SK-N-SH (cell line): Measurements from ENCODE around the gene DDX31. TPM values are rescaled to one million over a fixed set of nuclear protein-coding genes. Genes with fewer than 3 reads are reported as not detected.

Experiments used
- CTCF ChIA-PET: fragments of 300-600, 350-600 bp; formaldehyde crosslinking; extraction: SDS; loops from one replicate; lab custom pipeline; 2021; lab: Yijun Ruan, JAX
- POLR2A ChIA-PET: fragments of 350-600 bp; sonication (Branson Sonifier 250); formaldehyde crosslinking; extraction: SDS; loops from one replicate; lab custom pipeline; 2020; ENCODE audit warnings: antibody characterized with exemption, inconsistent platforms; lab: Yijun Ruan, JAX
- DNase-seq: peaks from one replicate; pipeline ENCODE4 v3.0.0; 2012
- H2AFZ ChIP-seq: fragments of 200-600 bp; sonication (generic); 2 replicates; pipeline ENCODE4 v1.8.1; 2016; ENCODE audit warnings: antibody characterized with exemption, mild to moderate bottlenecking, low read depth
- H3F3A ChIP-seq: fragments of 200-600 bp; sonication (generic); replicated peaks from 2 replicates; pipeline ENCODE3; 2016; ENCODE audit warnings: antibody characterized with exemption, mild to moderate bottlenecking; ENCODE audit not compliant: insufficient read depth
- H3K27ac ChIP-seq, 2 experiments: fragments of 200-500 bp in 1 of 2; fragments of 200-600 bp in 1 of 2; sonication (Bioruptor generic) in 1 of 2; sonication (generic), shearing (Covaris generic) in 1 of 2; 2 replicates each; pipeline versions ENCODE4 v1.5.1 to v1.6.1; 2014 to 2016; ENCODE audit warnings: low read depth in 2 of 2, inconsistent platforms in 1 of 2, low read length in 1 of 2, mild to moderate bottlenecking in 1 of 2, mixed read lengths in 1 of 2
- H3K27me3 ChIP-seq: fragments of 200-600 bp; sonication (generic), shearing (Covaris generic); 2 replicates; pipeline ENCODE4 v1.6.1; 2016; ENCODE audit warnings: mixed run types; ENCODE audit not compliant: insufficient read depth
- H3K36me3 ChIP-seq, 2 experiments: fragments of 200-500 bp in 1 of 2; fragments of 200-600 bp in 1 of 2; sonication (Bioruptor generic) in 1 of 2; sonication (generic) in 1 of 2; replicated peaks in 1 of 2; 2 replicates each; pipeline versions ENCODE3 to v1.5.1; 2014 to 2016; ENCODE audit warnings: low read length in 1 of 2, mild to moderate bottlenecking in 1 of 2; ENCODE audit not compliant: insufficient read depth in 2 of 2, control insufficient read depth in 1 of 2
- H3K4me1 ChIP-seq, 2 experiments: fragments of 200-500 bp in 1 of 2; fragments of 200-600 bp in 1 of 2; sonication (Bioruptor generic) in 1 of 2; sonication (generic), shearing (Covaris generic) in 1 of 2; 2 replicates each; pipeline versions ENCODE4 v1.5.1 to v1.6.1; 2014 to 2016; ENCODE audit warnings: low read depth in 1 of 2, low read length in 1 of 2, mixed run types in 1 of 2; ENCODE audit not compliant: insufficient read depth in 2 of 2, control insufficient read depth in 1 of 2
- H3K4me2 ChIP-seq: fragments of 200-600 bp; sonication (generic), shearing (Covaris generic); 2 replicates; pipeline ENCODE4 v1.6.1; 2017; ENCODE audit warnings: mixed run types
- H3K4me3 ChIP-seq, 2 experiments: fragments of 200-500 bp in 1 of 2; fragments of 200-600 bp in 1 of 2; sonication (Bioruptor generic) in 1 of 2; sonication (generic), shearing (Covaris generic) in 1 of 2; 2 replicates each; pipeline versions ENCODE4 v1.5.1 to v1.8.1; 2014 to 2016; ENCODE audit warnings: low read depth in 2 of 2, inconsistent platforms in 1 of 2, low read length in 1 of 2, mild to moderate bottlenecking in 1 of 2, mixed read lengths in 1 of 2, moderate library complexity in 1 of 2
- H3K79me2 ChIP-seq: fragments of 200-600 bp; sonication (generic); 2 replicates; pipeline ENCODE4 v1.8.1; 2017; ENCODE audit warnings: mild to moderate bottlenecking; ENCODE audit not compliant: insufficient read depth
- H3K9ac ChIP-seq: fragments of 200-600 bp; sonication (generic); 2 replicates; pipeline ENCODE4 v1.6.1; 2017; ENCODE audit warnings: mixed run types
- H3K9me2 ChIP-seq: fragments of 200-600 bp; sonication (generic); 2 replicates; pipeline ENCODE4 v1.6.1; 2017; ENCODE audit warnings: mixed run types
- H3K9me3 ChIP-seq: fragments of 200-600 bp; sonication (generic); 2 replicates; pipeline ENCODE4 v1.6.1; 2017; ENCODE audit warnings: mixed run types, mild to moderate bottlenecking, moderate library complexity
- H4K20me1 ChIP-seq: fragments of 200-600 bp; sonication (generic); 2 replicates; pipeline ENCODE4 v1.6.1; 2017; ENCODE audit warnings: mild to moderate bottlenecking, mixed run types; ENCODE audit not compliant: insufficient read depth
- CTCF ChIP-seq: fragments of 200-600 bp; sonication (generic); IDR thresholded peaks from 2 replicates; pipeline ENCODE4 v1.6.1; 2017; ENCODE audit warnings: antibody characterized with exemption, mild to moderate bottlenecking, moderate library complexity
- ELF1 ChIP-seq: IDR thresholded peaks from 2 replicates; pipeline ENCODE4 v1.4.0; 2012
- EZH2phosphoT487 ChIP-seq: fragments of 200-600 bp; sonication (generic); IDR thresholded peaks from 2 replicates; pipeline ENCODE4 v1.6.1; 2017; ENCODE audit warnings: low read depth, mixed run types, mild to moderate bottlenecking, antibody characterized with exemption, moderate library complexity, borderline replicate concordance
- FOXJ3 ChIP-seq: sonication (generic); formaldehyde crosslinking; IDR thresholded peaks from 2 replicates; pipeline ENCODE4 v1.5.1; 2020; ENCODE audit warnings: mild to moderate bottlenecking, missing genetic modification reagents
- FOXM1 ChIP-seq: IDR thresholded peaks from 2 replicates; pipeline ENCODE4 v1.4.0; 2012; ENCODE audit warnings: low read depth, mild to moderate bottlenecking
- GABPA ChIP-seq: IDR thresholded peaks from 2 replicates; pipeline ENCODE4 v1.4.0; 2012; ENCODE audit warnings: low read depth, mild to moderate bottlenecking
- JUND ChIP-seq: IDR thresholded peaks from 2 replicates; pipeline ENCODE4 v1.4.0; 2012
- MAX ChIP-seq: IDR thresholded peaks from 2 replicates; pipeline ENCODE4 v1.4.0; 2012; ENCODE audit warnings: low read depth
- MEF2A ChIP-seq: IDR thresholded peaks from 2 replicates; pipeline ENCODE4 v1.4.0; 2012; ENCODE audit warnings: low read depth, borderline replicate concordance
- NRF1 ChIP-seq: IDR thresholded peaks from 2 replicates; pipeline ENCODE4 v1.6.1; 2012; ENCODE audit warnings: low read depth, mild to moderate bottlenecking, low read length
- POLR2AphosphoS5 ChIP-seq: IDR thresholded peaks from 2 replicates; pipeline ENCODE4 v1.6.1; 2012; ENCODE audit warnings: low read depth, low read length
- RAD21 ChIP-seq: IDR thresholded peaks from 2 replicates; pipeline ENCODE4 v1.6.1; 2012; ENCODE audit warnings: mild to moderate bottlenecking, low read length
- REST ChIP-seq: IDR thresholded peaks from 2 replicates; pipeline ENCODE4 v1.6.1; 2012; ENCODE audit warnings: mild to moderate bottlenecking, low read depth, low read length, moderate library complexity
- RFX5 ChIP-seq: IDR thresholded peaks from 2 replicates; pipeline ENCODE4 v1.6.1; 2012; ENCODE audit warnings: mild to moderate bottlenecking, improper control_type of control experiment, low read length
- SMC3 ChIP-seq: IDR thresholded peaks from 2 replicates; pipeline ENCODE4 v1.6.1; 2012; ENCODE audit warnings: low read depth, low read length, improper control_type of control experiment
- TAF1 ChIP-seq: IDR thresholded peaks from 2 replicates; pipeline ENCODE4 v1.6.1; 2012; ENCODE audit warnings: low read depth, mild to moderate bottlenecking, low read length, moderate library complexity, borderline replicate concordance
- TCF12 ChIP-seq: IDR thresholded peaks from 2 replicates; pipeline ENCODE4 v1.4.0; 2012
- TEAD4 ChIP-seq: IDR thresholded peaks from 2 replicates; pipeline ENCODE4 v1.4.0; 2012; ENCODE audit warnings: mild to moderate bottlenecking, borderline replicate concordance; ENCODE audit not compliant: insufficient read depth
- USF2 ChIP-seq: fragments of 150-350 bp; IDR thresholded peaks from 2 replicates; pipeline ENCODE4 v1.6.1; 2017; ENCODE audit warnings: antibody characterized with exemption, low read length, low read depth, borderline replicate concordance
- YY1 ChIP-seq: IDR thresholded peaks from 2 replicates; pipeline ENCODE4 v1.4.0; 2012; ENCODE audit warnings: low read depth, mild to moderate bottlenecking
- WGBS: methylation state at CpG from one replicate; pipeline ENCODE4 v1.1.6; 2017; ENCODE audit warnings: low lambda C conversion rate; 5-methylcytosine and 5-hydroxymethylcytosine counted together
- polyA plus RNA-seq, 3 experiments: library from polyadenylated mRNA; depleted of rRNA; stranded (reverse); fragments of >200 nt; gene quantifications; 2 replicates each; pipeline ENCODE4 v1.2.3, GENCODE V29; 2012
- TF ChIP-seq, protein P1 (sequence below): IDR thresholded peaks from 2 replicates; pipeline ENCODE4; 2012
- TF ChIP-seq, protein P2 (sequence below): IDR thresholded peaks from 2 replicates; pipeline ENCODE4 v1.4.0; 2012; ENCODE audit warnings: low read depth, borderline replicate concordance

Gene DDX31
- polyA plus RNA-seq, 1 of the 3 experiments (the other 2 are of a cell fraction): 13.9 TPM

DNA sequence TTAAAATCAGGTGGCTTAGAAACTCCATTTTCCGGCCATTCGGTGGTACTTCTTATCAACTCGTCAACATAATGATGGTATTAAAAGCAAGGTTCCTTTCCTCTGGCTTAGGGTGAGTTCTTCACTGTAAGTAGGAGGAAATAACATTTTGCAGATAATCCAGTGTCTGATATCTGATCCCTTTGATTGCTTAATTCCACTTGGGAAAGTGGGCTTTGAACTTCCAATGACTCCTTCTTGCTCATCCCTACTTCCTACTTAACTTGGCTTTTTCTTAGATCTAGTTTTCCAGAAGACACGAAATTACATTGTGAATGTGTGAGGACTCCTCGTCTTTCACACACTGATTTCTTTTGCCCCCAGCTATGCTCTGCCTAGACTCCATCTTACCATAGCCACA, 31.5 kb downstream of the DDX31 start (continued):
- TF ChIP-seq, protein P1, sequence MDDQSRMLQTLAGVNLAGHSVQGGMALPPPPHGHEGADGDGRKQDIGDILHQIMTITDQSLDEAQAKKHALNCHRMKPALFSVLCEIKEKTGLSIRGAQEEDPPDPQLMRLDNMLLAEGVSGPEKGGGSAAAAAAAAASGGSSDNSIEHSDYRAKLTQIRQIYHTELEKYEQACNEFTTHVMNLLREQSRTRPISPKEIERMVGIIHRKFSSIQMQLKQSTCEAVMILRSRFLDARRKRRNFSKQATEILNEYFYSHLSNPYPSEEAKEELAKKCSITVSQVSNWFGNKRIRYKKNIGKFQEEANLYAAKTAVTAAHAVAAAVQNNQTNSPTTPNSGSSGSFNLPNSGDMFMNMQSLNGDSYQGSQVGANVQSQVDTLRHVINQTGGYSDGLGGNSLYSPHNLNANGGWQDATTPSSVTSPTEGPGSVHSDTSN: no peak
- no peak for TF ChIP-seq TEAD4
- no peak for TF ChIP-seq FOXM1
- no peak for TF ChIP-seq EZH2phosphoT487
- TF ChIP-seq FOXJ3 (CRISPR knock-in tag): no peak
- no peak for TF ChIP-seq USF2
- no peak for TF ChIP-seq MEF2A

- ChIA-PET POLR2A (no interaction called here), CTCF (no interaction called here)
- 91% methylated on average over 12 of the region's 12 CpGs for WGBS
- Histone ChIP-seq H3K9ac (no peak overlapping the region), H3K4me1 (no peaks in the 10 kb centered on the region), H3K4me3 (no peak overlapping the region), H3K4me2 (no peak overlapping the region), H3K27me3 (no peaks in the 10 kb centered on the region), H3K9me2 (no peaks in the 10 kb centered on the region), H3F3A (peaks cover 4% of the 10 kb centered on the region), H4K20me1 (no peaks in the 10 kb centered on the region), H3K79me2 (no peaks in the 10 kb centered on the region), H3K9me3 (no peaks in the 10 kb centered on the region), H3K27ac (no peak overlapping the region), H3K36me3 (peaks cover 40 to 71% of the 10 kb centered on the region in 2 experiments), H2AFZ (no peak overlapping the region)
- no peak for DNase-seq
- TF ChIP-seq FOXM1 (no peak), RAD21 (no peak), GABPA (no peak), TEAD4 (no peak), YY1 (no peak), POLR2AphosphoS5 (no peak), NRF1 (no peak), TCF12 (no peak), MAX (no peak), ELF1 (no peak), JUND (no peak), RFX5 (no peak), CTCF (no peak), SMC3 (no peak), TAF1 (no peak), REST (no peak)
- TF ChIP-seq, protein P2, sequence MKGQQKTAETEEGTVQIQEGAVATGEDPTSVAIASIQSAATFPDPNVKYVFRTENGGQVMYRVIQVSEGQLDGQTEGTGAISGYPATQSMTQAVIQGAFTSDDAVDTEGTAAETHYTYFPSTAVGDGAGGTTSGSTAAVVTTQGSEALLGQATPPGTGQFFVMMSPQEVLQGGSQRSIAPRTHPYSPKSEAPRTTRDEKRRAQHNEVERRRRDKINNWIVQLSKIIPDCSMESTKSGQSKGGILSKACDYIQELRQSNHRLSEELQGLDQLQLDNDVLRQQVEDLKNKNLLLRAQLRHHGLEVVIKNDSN: no peak
- TF ChIP-seq, protein P1: no peak
These were observed 32.0 kb downstream of the DDX31 start for GRCh38 chr9:132637801-132638200.
